Activated naive CD4-positive, alpha-beta T cell treated with anti-CD3 and anti-CD28 coated beads for 36 hours (primary cell): ENCODE results near the gene ST3GAL4. TPM values are rescaled to one million over a fixed set of nuclear protein-coding genes. Genes with fewer than 3 reads are reported as not detected.

Experiments used
- CTCF ChIA-PET: fragments of 350-600 bp; sonication (Branson Sonifier 250); formaldehyde crosslinking; loops from one replicate; lab custom pipeline; 2021; ENCODE audit warnings: antibody characterized with exemption; lab: Charles Lee
- DNase-seq: peaks from one replicate; pipeline ENCODE4 v3.0.0-alpha.2; 2020
- H3K27ac Mint-ChIP-seq: one replicate; pipeline ENCODE4 v1.8.0; 2021; ENCODE audit warnings: mild to moderate bottlenecking, mixed read lengths
- H3K27me3 Mint-ChIP-seq: one replicate; pipeline ENCODE4 v1.8.0; 2021; ENCODE audit warnings: low read depth, mixed read lengths
- H3K36me3 Mint-ChIP-seq: one replicate; pipeline ENCODE4 v1.8.0; 2021; ENCODE audit warnings: low read depth, mixed read lengths
- H3K4me1 Mint-ChIP-seq: one replicate; pipeline ENCODE4 v1.8.0; 2021; ENCODE audit warnings: low read depth, mixed read lengths
- H3K4me3 Mint-ChIP-seq: one replicate; pipeline ENCODE4 v1.8.0; 2021; ENCODE audit warnings: mild to moderate bottlenecking, moderate library complexity, mixed read lengths
- H3K9me3 Mint-ChIP-seq: one replicate; pipeline ENCODE4 v1.8.0; 2021; ENCODE audit warnings: mixed read lengths
- intact Hi-C: fragments of 100-400 bp; cut with micrococcal nuclease; formaldehyde crosslinking; loops from one replicate; pipeline ENCODE4 v1.15.1; 2023
- total RNA-seq, 2 experiments: library from RNA; stranded (reverse); gene quantifications; one replicate each; pipeline ENCODE4 v1.2.3, GENCODE V29; 2021

The ST3GAL4 gene
- total RNA-seq, 2 experiments from 2014 or later: 7.6 to 8.0 TPM

DNA sequence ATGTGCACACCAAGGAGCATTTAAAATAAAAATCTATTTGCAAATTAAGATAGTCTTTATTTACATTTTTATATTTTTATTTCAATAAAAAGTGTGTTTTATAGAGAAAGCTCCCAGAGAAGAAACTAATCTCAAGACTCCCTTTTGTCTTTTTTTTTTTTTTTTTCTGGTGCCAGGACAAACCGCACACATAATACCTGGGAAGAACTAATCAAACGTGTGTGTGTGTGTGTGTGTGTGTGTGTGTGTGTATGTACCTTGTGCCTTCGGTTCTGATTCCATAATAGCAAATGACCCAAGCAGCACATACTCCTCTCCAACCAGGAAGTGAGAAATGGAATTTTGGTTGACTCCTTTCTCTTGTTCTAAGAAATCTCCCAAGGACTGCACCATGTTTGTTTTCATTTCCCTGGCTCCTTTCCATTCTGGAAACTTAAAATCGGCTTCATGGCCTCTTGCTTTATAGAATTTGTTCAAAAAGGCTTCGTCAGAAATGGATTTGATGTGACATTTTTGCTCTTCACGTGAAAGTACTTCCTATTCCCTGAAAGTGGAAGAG lies 65.3 kb downstream of the ST3GAL4 start:
- H3K4me3 Mint-ChIP-seq: no peak overlapping the region
- peaks cover 13% of the 10 kb centered on the region for H3K4me1 Mint-ChIP-seq
- intact Hi-C loops: no loop called here
- H3K27me3 Mint-ChIP-seq: peaks cover 4% of the 10 kb centered on the region
- DNase-seq: no peak
- no peak overlapping the region for H3K27ac Mint-ChIP-seq
- H3K36me3 Mint-ChIP-seq: no peaks in the 10 kb centered on the region
- no peaks in the 10 kb centered on the region for H3K9me3 Mint-ChIP-seq
- CTCF ChIA-PET: interaction anchor here (0.9 kb wide), 1 partner anchor 60 kb away, joined by 4 read pairs; no protein-coding TSS in a partner anchor

GRCh38 chr11:126421271-126421671 lies 65.8 kb downstream of the ST3GAL4 start:
- CTCF ChIA-PET: interaction anchor here (0.9 kb wide), 1 partner anchor 59 kb away, joined by 4 read pairs; no protein-coding TSS in a partner anchor
- intact Hi-C loops: no loop called here
- DNase-seq: no peak
- H3K36me3 Mint-ChIP-seq: no peaks in the 10 kb centered on the region
- peaks cover 4% of the 10 kb centered on the region for H3K27me3 Mint-ChIP-seq
- H3K27ac Mint-ChIP-seq: no peak overlapping the region
- no peak overlapping the region for H3K4me3 Mint-ChIP-seq
- no peaks in the 10 kb centered on the region for H3K9me3 Mint-ChIP-seq
- H3K4me1 Mint-ChIP-seq: peaks cover 8% of the 10 kb centered on the region

DNA sequence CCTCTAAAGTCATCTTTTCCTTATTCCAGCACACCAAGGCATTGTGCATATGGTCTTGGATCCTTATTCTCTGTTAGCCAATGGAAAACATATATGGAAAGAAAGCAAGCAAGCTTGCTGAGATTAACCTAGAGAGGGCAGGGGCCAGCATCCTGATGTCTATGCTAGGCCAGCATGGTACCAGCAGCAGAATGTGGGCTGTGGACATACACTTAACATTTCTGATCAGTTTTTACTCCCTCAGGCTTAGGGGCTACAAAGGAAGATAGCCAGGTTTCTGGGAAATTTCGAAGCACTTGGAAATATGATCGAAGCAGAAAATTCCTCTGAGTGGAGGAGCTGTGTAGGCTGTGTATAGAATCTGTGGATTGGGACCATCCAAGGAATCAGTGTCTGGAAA lies 67.0 kb downstream of the ST3GAL4 start:
- CTCF ChIA-PET: no interaction called here
- Mint-ChIP-seq H3K36me3 (no peaks in the 10 kb centered on the region), H3K27ac (no peak overlapping the region), H3K4me3 (no peak overlapping the region), H3K9me3 (no peaks in the 10 kb centered on the region), H3K4me1 (peaks cover 3% of the 10 kb centered on the region), H3K27me3 (peaks cover 4% of the 10 kb centered on the region)
- no peak for DNase-seq
- intact Hi-C loops: no loop called here

DNA sequence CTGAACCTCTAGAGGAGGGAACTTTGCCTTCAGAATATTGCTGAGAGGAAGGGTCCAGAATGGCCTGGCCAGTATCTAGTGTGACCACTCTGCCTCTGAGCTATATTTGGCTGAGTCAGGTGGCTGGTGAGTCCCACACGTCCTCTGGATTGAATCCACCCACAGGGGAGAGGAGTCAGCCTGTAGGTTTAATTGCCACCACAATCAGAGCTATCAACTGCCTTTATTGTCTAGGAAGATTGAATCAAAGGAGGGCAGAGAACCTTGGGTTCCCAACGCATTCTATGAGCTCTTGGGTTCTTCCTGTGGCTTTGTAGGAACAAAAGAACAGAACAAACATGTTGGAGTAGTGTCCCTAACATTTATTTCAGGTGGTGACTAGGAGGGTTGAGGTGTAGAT lies 67.7 kb downstream of the ST3GAL4 start:
- peaks cover 3% of the 10 kb centered on the region for H3K4me1 Mint-ChIP-seq
- CTCF ChIA-PET: interaction anchor here (1.3 kb wide), 1 partner anchor 57 kb away, joined by 4 read pairs; no protein-coding TSS in a partner anchor
- H3K27ac Mint-ChIP-seq: no peak overlapping the region
- no peak overlapping the region for H3K4me3 Mint-ChIP-seq
- intact Hi-C loops: no loop called here
- H3K9me3 Mint-ChIP-seq: no peaks in the 10 kb centered on the region
- H3K27me3 Mint-ChIP-seq: peaks cover 4% of the 10 kb centered on the region
- no peaks in the 10 kb centered on the region for H3K36me3 Mint-ChIP-seq
- no peak for DNase-seq

- CTCF ChIA-PET: interaction anchor here (1.3 kb wide), 1 partner anchor 57 kb away, joined by 4 read pairs; no protein-coding TSS in a partner anchor
- Mint-ChIP-seq H3K9me3 (no peaks in the 10 kb centered on the region), H3K4me1 (peaks cover 3% of the 10 kb centered on the region), H3K27ac (no peak overlapping the region), H3K36me3 (no peaks in the 10 kb centered on the region), H3K27me3 (peaks cover 4% of the 10 kb centered on the region), H3K4me3 (no peak overlapping the region)
- DNase-seq: no peak
- intact Hi-C loops: no loop called here
These were observed 68.3 kb downstream of the ST3GAL4 start for GRCh38 chr11:126423743-126424142.

GRCh38 chr11:126424471-126425039 lies 69.1 kb downstream of the ST3GAL4 start:
- no peak for DNase-seq
- Mint-ChIP-seq H3K9me3 (no peaks in the 10 kb centered on the region), H3K4me1 (peaks cover 3% of the 10 kb centered on the region), H3K27ac (no peak overlapping the region), H3K4me3 (no peak overlapping the region), H3K27me3 (peaks cover 4% of the 10 kb centered on the region), H3K36me3 (no peaks in the 10 kb centered on the region)
- intact Hi-C loops: no loop called here
- CTCF ChIA-PET: no interaction called here

DNA sequence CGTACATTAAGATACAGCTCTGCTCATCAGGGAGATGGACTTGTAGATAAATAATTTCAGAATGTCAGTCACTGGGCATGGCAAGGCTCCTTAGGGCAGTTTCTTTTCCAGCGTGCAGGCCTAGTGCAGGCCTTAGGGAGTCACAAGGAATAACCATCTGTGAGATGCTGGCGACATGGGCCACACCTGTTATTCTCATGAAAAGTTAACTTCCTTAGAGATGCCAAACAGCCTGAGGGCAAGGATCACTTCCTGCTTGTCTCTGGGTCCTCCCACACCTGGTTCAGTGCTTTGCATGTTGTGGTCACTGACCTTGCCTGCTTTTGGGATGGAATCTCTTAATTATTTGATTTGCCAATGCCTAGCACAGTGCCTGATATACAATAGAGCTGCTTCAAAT lies 70.6 kb downstream of the ST3GAL4 start:
- no peak for DNase-seq
- intact Hi-C loops: no loop called here
- Mint-ChIP-seq H3K4me3 (no peak overlapping the region), H3K36me3 (no peaks in the 10 kb centered on the region), H3K27ac (no peak overlapping the region), H3K9me3 (no peaks in the 10 kb centered on the region), H3K27me3 (peaks cover 4% of the 10 kb centered on the region), H3K4me1 (no peaks in the 10 kb centered on the region)
- CTCF ChIA-PET: no interaction called here

- CTCF ChIA-PET: no interaction called here
- no peaks in the 10 kb centered on the region for H3K9me3 Mint-ChIP-seq
- no peak overlapping the region for H3K27ac Mint-ChIP-seq
- H3K4me1 Mint-ChIP-seq: no peaks in the 10 kb centered on the region
- H3K36me3 Mint-ChIP-seq: no peaks in the 10 kb centered on the region
- H3K4me3 Mint-ChIP-seq: no peak overlapping the region
- DNase-seq: no peak
- intact Hi-C loops: no loop called here
- H3K27me3 Mint-ChIP-seq: peaks cover 1% of the 10 kb centered on the region
These were observed 71.6 kb downstream of the ST3GAL4 start for GRCh38 chr11:126426820-126427749.

- Mint-ChIP-seq H3K27ac (no peak overlapping the region), H3K4me3 (no peak overlapping the region), H3K9me3 (no peaks in the 10 kb centered on the region), H3K36me3 (no peaks in the 10 kb centered on the region), H3K4me1 (no peaks in the 10 kb centered on the region), H3K27me3 (no peaks in the 10 kb centered on the region)
- CTCF ChIA-PET: interaction anchor here (0.8 kb wide), 1 partner anchor 49 kb away, joined by 3 read pairs; no protein-coding TSS in a partner anchor
- no peak for DNase-seq
- intact Hi-C loops: no loop called here
These were observed 75.3 kb downstream of the ST3GAL4 start for GRCh38 chr11:126430581-126431335.

DNA sequence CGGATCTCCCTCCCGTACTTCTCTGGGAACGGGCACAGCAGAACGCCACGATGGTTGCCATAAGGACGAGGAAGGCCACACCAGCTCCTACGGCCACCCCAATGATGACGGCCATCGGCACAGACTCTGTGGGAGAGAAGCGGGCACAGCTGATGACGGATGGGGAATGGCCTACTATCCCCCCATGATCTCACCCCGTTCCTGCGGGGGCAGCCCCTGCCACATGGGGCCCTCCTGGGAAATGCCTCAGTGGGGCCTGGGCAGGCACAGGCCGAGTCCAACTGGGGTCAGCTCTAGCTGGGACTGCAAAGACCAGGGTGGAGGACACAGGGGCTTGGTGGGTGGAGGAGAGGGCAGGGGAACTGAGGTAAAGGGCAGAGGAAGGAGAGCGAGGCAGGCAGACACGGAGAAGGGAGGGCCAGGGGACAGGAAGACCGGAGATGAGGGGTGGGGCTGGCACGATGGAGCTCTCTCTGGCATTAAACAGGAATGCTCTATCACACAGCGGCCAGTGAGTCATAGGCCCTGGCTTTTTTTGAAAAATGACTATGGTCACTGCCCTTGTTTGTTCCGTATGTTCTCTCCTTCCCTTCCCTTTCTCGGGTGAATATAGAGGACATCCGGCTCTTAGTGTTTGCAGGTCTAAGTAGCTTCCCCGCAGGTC lies 76.0 kb downstream of the ST3GAL4 start:
- H3K9me3 Mint-ChIP-seq: no peaks in the 10 kb centered on the region
- no peaks in the 10 kb centered on the region for H3K4me1 Mint-ChIP-seq
- no peak for DNase-seq
- H3K27me3 Mint-ChIP-seq: no peaks in the 10 kb centered on the region
- intact Hi-C loops: no loop called here
- CTCF ChIA-PET: interaction anchor here (1.3 kb wide), 1 partner anchor 10 kb away, joined by 3 read pairs; no protein-coding TSS in a partner anchor
- H3K27ac Mint-ChIP-seq: no peak overlapping the region
- no peak overlapping the region for H3K4me3 Mint-ChIP-seq
- no peaks in the 10 kb centered on the region for H3K36me3 Mint-ChIP-seq

GRCh38 chr11:126432065-126432461 lies 76.6 kb downstream of the ST3GAL4 start:
- Mint-ChIP-seq H3K4me3 (no peak overlapping the region), H3K36me3 (no peaks in the 10 kb centered on the region), H3K9me3 (no peaks in the 10 kb centered on the region), H3K4me1 (no peaks in the 10 kb centered on the region), H3K27me3 (no peaks in the 10 kb centered on the region), H3K27ac (no peak overlapping the region)
- intact Hi-C loops: no loop called here
- no peak for DNase-seq
- CTCF ChIA-PET: interaction anchor here (1.3 kb wide), 1 partner anchor 9 kb away, joined by 3 read pairs; no protein-coding TSS in a partner anchor
